Sigmoid colon (tissue), 7 donors: ENCODE data around the gene FAM162A. TPM values are rescaled to one million over a fixed set of nuclear protein-coding genes. Genes with fewer than 3 reads are reported as not detected.

ENCODE experiments used
- DNase-seq: peaks from one replicate; pipeline ENCODE4 v3.0.0-alpha.2; 2019
- H3K27ac ChIP-seq, 4 donors: fragments of 200-600 bp; sonication (generic); one replicate each; pipeline ENCODE4 v1.5.1; 2016 to 2019; ENCODE audit warnings: mild to moderate bottlenecking in 1 of 4
- H3K27me3 ChIP-seq, 3 donors: fragments of 200-600 bp; sonication (generic); one replicate each; pipeline ENCODE4 v1.5.1; 2019; ENCODE audit warnings: mild to moderate bottlenecking in 1 of 3
- H3K36me3 ChIP-seq, 4 donors: fragments of 200-600 bp; sonication (generic); one replicate each; pipeline ENCODE4 v1.5.1; 2016 to 2019
- H3K4me1 ChIP-seq, 4 donors: fragments of 200-600 bp; sonication (generic); one replicate each; pipeline ENCODE4 v1.5.1; 2017 to 2019
- H3K4me3 ChIP-seq, 4 donors: fragments of 200-600 bp; sonication (generic); one replicate each; pipeline ENCODE4 v1.5.1; 2017 to 2019; ENCODE audit warnings: mild to moderate bottlenecking in 2 of 4, moderate library complexity in 1 of 4
- H3K9me3 ChIP-seq, 4 donors: fragments of 200-600 bp in 3 of 4; sonication (generic) in 3 of 4; one replicate each; pipeline versions ENCODE4 v1.5.1 to v1.6.1; 2013 to 2019
- EP300 ChIP-seq, 4 donors: sonication (generic); formaldehyde crosslinking; IDR thresholded peaks; one replicate each; pipeline ENCODE4 v1.6.1; 2017; ENCODE audit warnings: antibody characterized with exemption in 4 of 4
- POLR2A ChIP-seq, 2 donors: fragments of 450-650 bp; IDR thresholded peaks; one replicate each; pipeline ENCODE4 v1.6.1; 2016; ENCODE audit warnings: antibody characterized with exemption in 2 of 2, mild to moderate bottlenecking in 2 of 2, moderate library complexity in 2 of 2
- POLR2AphosphoS5 ChIP-seq, 4 donors: sonication (generic); formaldehyde crosslinking; IDR thresholded peaks; one replicate each; pipeline ENCODE4 v1.6.1; 2017; ENCODE audit warnings: antibody characterized with exemption in 4 of 4
- WGBS, 2 donors: extraction: QIAGEN DNeasy Blood & Tissue Kit; methylation state at CpG; one replicate each; pipeline ENCODE4 v1.1.7; 2013; 5-methylcytosine and 5-hydroxymethylcytosine counted together
- intact Hi-C: fragments of 100-400 bp; cut with DNase I; formaldehyde crosslinking; loops from one replicate; pipeline ENCODE4 v1.15.1; 2023
- polyA plus RNA-seq, 3 donors: library from polyadenylated mRNA; stranded (reverse); fragments of 200-250 nt; gene quantifications; one replicate each; pipeline ENCODE4 v1.2.3, GENCODE V29; 2013
- small RNA-seq, 3 donors: library from RNA; depleted of rRNA; stranded (forward); fragments of <200 nt; gene quantifications; one replicate each; pipeline ENCODE3, GENCODE V24; 2016
- total RNA-seq, 4 donors: library from RNA; depleted of rRNA; stranded (reverse); fragments of >200 nt; gene quantifications; one replicate each; pipeline ENCODE4 v1.1.0, GENCODE V29; 2016
- TF ChIP-seq, protein P1 (sequence below), 4 experiments: fragments of 450-650 bp in 3 of 4; fragments of 200-600 bp in 1 of 4; IDR thresholded peaks; one replicate each; pipeline ENCODE4 v1.5.1; 2016 to 2019; ENCODE audit warnings: antibody characterized with exemption in 4 of 4, mild to moderate bottlenecking in 3 of 4, moderate library complexity in 2 of 4
- donor health status: healthy with polysubstance abuse.
- donor health status: Bipolar disorder and iron deficiency.
- donor health status: healthy.

FAM162A gene
- total and polyA plus RNA-seq, 7 donors, result 37.1 to 298 (median 56.6) TPM

DNA sequence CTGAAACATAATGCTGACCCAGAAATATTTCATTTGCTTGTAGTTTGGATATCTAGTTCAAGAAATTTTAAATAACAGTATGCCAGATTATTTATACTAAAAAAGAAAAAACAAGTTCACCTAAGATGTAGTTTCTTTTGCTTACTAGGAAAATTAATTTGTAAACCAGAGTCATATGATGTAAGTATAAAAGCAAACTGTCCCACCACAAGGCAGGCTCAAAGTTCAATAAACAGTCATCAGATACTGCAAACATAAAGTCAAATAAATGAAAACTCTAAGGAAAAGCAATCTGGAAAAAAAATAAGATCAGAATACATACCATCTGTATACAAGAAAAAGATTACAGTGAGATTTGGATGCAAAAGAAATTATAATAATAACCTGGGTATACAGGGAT lies 72.1 kb downstream of the FAM162A start:
- no peak for DNase-seq
- Histone ChIP-seq H3K27ac (no peak overlapping the region), H3K36me3 (peaks cover 4 to 71% (median 17%) of the 10 kb centered on the region in 4 donors), H3K4me3 (no peak overlapping the region), H3K9me3 (no peaks in the 10 kb centered on the region), H3K4me1 (no peaks in the 10 kb centered on the region), H3K27me3 (no peaks in the 10 kb centered on the region)
- TF ChIP-seq, protein P1, sequence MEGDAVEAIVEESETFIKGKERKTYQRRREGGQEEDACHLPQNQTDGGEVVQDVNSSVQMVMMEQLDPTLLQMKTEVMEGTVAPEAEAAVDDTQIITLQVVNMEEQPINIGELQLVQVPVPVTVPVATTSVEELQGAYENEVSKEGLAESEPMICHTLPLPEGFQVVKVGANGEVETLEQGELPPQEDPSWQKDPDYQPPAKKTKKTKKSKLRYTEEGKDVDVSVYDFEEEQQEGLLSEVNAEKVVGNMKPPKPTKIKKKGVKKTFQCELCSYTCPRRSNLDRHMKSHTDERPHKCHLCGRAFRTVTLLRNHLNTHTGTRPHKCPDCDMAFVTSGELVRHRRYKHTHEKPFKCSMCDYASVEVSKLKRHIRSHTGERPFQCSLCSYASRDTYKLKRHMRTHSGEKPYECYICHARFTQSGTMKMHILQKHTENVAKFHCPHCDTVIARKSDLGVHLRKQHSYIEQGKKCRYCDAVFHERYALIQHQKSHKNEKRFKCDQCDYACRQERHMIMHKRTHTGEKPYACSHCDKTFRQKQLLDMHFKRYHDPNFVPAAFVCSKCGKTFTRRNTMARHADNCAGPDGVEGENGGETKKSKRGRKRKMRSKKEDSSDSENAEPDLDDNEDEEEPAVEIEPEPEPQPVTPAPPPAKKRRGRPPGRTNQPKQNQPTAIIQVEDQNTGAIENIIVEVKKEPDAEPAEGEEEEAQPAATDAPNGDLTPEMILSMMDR (IDR thresholded peaks at IDR 0.05), result no peak
- TF ChIP-seq POLR2A (IDR thresholded peaks at IDR 0.05) (no peak), EP300 (IDR thresholded peaks at IDR 0.05) (no peak), POLR2AphosphoS5 (IDR thresholded peaks at IDR 0.05) (no peak)
- intact Hi-C loops, result loop anchor here (5.0 to 10.0 kb wide), 2 partner anchors 56 to 99 kb away; partner anchors contain the start of gene KPNA1

DNA sequence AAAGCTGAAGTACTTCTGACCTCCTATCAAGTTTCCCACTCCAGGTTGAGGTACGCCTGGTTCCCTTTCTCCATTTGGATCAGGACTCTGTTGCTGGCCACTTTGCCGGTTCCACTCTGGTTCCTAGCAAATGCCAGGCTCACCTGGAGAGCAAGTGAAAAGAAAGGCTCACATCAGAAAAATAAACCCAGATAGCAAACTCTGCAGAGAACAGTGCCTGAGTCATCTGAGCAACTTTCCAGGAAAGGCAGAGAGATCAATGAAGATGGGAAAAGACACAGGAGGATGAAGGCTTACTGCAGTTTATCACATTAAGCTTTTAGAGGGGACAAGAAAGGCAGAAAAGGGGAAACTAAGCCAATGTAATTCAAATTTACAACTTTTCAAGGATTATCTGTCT lies 73.7 kb downstream of the FAM162A start:
- Histone ChIP-seq H3K27me3 (no peaks in the 10 kb centered on the region), H3K9me3 (no peaks in the 10 kb centered on the region), H3K36me3 (peaks cover 5 to 75% (median 12%) of the 10 kb centered on the region in 4 donors), H3K4me1 (no peaks in the 10 kb centered on the region), H3K4me3 (no peak overlapping the region), H3K27ac (no peak overlapping the region)
- 96 to 97% methylated on average over 2 of the region's 2 CpGs for WGBS, 2 donors
- DNase-seq, result no peak
- intact Hi-C loops, result loop anchor here (5.0 to 10.0 kb wide), 2 partner anchors 55 to 97 kb away; partner anchors contain the start of gene KPNA1
- TF ChIP-seq POLR2AphosphoS5 (IDR thresholded peaks at IDR 0.05), result no peak
- TF ChIP-seq, protein P1 (IDR thresholded peaks at IDR 0.05), result no peak
- no peak for TF ChIP-seq EP300 (IDR thresholded peaks at IDR 0.05)
- no peak for TF ChIP-seq POLR2A (IDR thresholded peaks at IDR 0.05)

DNA sequence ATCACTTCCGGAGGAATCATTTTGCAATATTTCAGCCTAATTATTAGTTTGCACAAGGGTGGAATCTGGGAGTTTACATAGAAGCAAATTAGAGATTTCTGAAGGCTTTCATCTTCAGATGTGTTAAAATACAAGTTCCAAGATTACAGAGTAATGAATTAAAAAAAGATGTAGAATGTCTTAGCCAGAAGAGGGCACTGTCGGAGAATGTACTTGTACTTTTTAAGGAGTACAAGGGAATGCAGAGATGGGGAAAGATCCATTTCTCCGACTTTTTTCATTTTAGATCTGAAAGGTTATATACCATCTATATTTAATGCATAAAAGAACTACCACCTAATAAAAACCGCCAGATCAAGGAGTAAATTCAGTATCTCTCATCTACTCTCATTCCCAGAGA lies 75.0 kb downstream of the FAM162A start:
- H3K36me3 ChIP-seq, result peaks cover 0 to 75% (median 8%) of the 10 kb centered on the region in 4 donors
- TF ChIP-seq EP300 (IDR thresholded peaks at IDR 0.05), result no peak
- TF ChIP-seq, protein P1 (IDR thresholded peaks at IDR 0.05), result peak in 1 of 4 experiments; percentile 18
- no peak overlapping the region for H3K4me3 ChIP-seq
- WGBS, 2 donors, result 65 to 67% methylated on average over 4 of the region's 4 CpGs
- peak overlapping the region in 1 of 4 donors; percentile 11 for H3K27ac ChIP-seq
- intact Hi-C loops, result loop anchor here (1.0 to 10.0 kb wide), 3 partner anchors 53 to 220 kb away; partner anchors contain the start of gene KPNA1
- DNase-seq, result no peak
- H3K27me3 ChIP-seq, result no peaks in the 10 kb centered on the region
- no peaks in the 10 kb centered on the region for H3K4me1 ChIP-seq
- H3K9me3 ChIP-seq, result no peaks in the 10 kb centered on the region

DNA sequence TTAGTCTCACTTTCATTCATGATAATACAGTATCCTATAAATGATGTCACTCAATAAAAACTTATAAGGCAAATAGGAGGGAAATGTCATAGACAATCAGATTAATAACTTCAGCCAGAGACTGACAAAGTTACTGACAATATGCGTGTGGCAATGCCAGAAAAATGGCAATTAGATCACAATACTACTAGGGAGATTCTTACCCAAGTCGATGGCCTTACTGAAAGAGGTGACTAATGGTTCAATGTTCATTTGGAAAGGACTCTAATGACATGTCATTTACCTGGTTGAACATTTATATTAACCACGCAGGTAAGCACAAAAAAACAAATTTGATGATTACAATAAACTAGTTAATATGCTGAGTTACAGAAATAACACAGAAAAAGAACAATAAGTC lies 77.8 kb downstream of the FAM162A start:
- Histone ChIP-seq H3K9me3 (no peaks in the 10 kb centered on the region), H3K36me3 (peaks cover 0 to 79% (median 8%) of the 10 kb centered on the region in 4 donors), H3K27ac (no peak overlapping the region), H3K4me3 (no peak overlapping the region), H3K4me1 (no peaks in the 10 kb centered on the region), H3K27me3 (no peaks in the 10 kb centered on the region)
- 60 to 86% methylated on average over 3 of the region's 3 CpGs for WGBS, 2 donors
- intact Hi-C loops, result loop anchor here (5.0 kb wide), 1 partner anchor 45 kb away; the partner anchor contains the start of gene WDR5B
- TF ChIP-seq POLR2A (IDR thresholded peaks at IDR 0.05) (no peak), EP300 (IDR thresholded peaks at IDR 0.05) (no peak), POLR2AphosphoS5 (IDR thresholded peaks at IDR 0.05) (no peak)
- TF ChIP-seq, protein P1 (IDR thresholded peaks at IDR 0.05), result no peak
- DNase-seq, result no peak

Small RNA genes lying within 50 kb of the gene (small RNA-seq; reads per million reads assigned to genes)
- 0 reads per million in 3 donors for gene AC083798.1

Other genes starting within 250 kb of the FAM162A start
- under 1 TPM in 3 of 4 donors, not detected in 1; under 0.01 to 0.14 (median under 0.01) TPM for gene CASR, start 200.5 kb upstream of the FAM162A start, total RNA-seq
- gene CASR, start 200.5 kb upstream of the FAM162A start, polyA plus RNA-seq, result under 1 TPM in 2 of 3 donors, not detected in 1; under 0.01 to 0.06 TPM
- gene CSTA, start 58.9 kb upstream of the FAM162A start, total RNA-seq, result 1 to 10 TPM in 2 of 4 donors, not detected in 2; 1.9 to 3.6 TPM
- gene CSTA, start 58.9 kb upstream of the FAM162A start, polyA plus RNA-seq, result 10 to 100 TPM in 2 of 3 donors, 1 to 10 TPM in 1; 9.9 to 20.4 (median 11.0) TPM
- gene MIX23, start 951 bp upstream of the FAM162A start, total RNA-seq, result 10 to 100 TPM in 3 of 4 donors, 1 to 10 TPM in 1; 8.2 to 24.8 (median 17.2) TPM
- gene MIX23, start 951 bp upstream of the FAM162A start, polyA plus RNA-seq, result 10 to 100 TPM; 43.2 to 49.2 (median 44.5) TPM
- 1 to 10 TPM; 1.9 to 4.6 (median 2.7) TPM for gene WDR5B, start 31.9 kb downstream of the FAM162A start, total RNA-seq
- gene WDR5B, start 31.9 kb downstream of the FAM162A start, polyA plus RNA-seq, result 1 to 10 TPM; 1.2 to 3.2 (median 1.2) TPM
- 10 to 100 TPM; 34.9 to 50.1 (median 40.3) TPM for gene KPNA1, start 130.8 kb downstream of the FAM162A start, total RNA-seq
- gene KPNA1, start 130.8 kb downstream of the FAM162A start, polyA plus RNA-seq, result 10 to 100 TPM in 2 of 3 donors, 1 to 10 TPM in 1; 9.6 to 12.8 (median 11.1) TPM
- 10 to 100 TPM; 24.5 to 43.0 (median 35.3) TPM for gene PARP9, start 180.1 kb downstream of the FAM162A start, total RNA-seq
- gene PARP9, start 180.1 kb downstream of the FAM162A start, polyA plus RNA-seq, result 10 to 100 TPM; 20.4 to 48.4 (median 26.8) TPM
- 10 to 100 TPM; 18.9 to 32.6 (median 25.0) TPM for gene DTX3L, start 180.2 kb downstream of the FAM162A start, total RNA-seq
- gene DTX3L, start 180.2 kb downstream of the FAM162A start, polyA plus RNA-seq, result 10 to 100 TPM in 2 of 3 donors, 1 to 10 TPM in 1; 9.6 to 33.2 (median 20.8) TPM
- 1 to 10 TPM; 1.1 to 3.9 (median 2.9) TPM for gene PARP15, start 193.5 kb downstream of the FAM162A start, total RNA-seq
- gene PARP15, start 193.5 kb downstream of the FAM162A start, polyA plus RNA-seq, result 10 to 100 TPM in 1 of 3 donors, 1 to 10 TPM in 1, not detected in 1; 1.2 to 16.8 TPM